ENCODE data around the gene YPEL1. TPM values are rescaled to one million over a fixed set of nuclear protein-coding genes. Genes with fewer than 3 reads are reported as not detected.

Gene YPEL1
- total RNA-seq, 1 experiment from 2014 or later = 3.1 TPM

DNA sequence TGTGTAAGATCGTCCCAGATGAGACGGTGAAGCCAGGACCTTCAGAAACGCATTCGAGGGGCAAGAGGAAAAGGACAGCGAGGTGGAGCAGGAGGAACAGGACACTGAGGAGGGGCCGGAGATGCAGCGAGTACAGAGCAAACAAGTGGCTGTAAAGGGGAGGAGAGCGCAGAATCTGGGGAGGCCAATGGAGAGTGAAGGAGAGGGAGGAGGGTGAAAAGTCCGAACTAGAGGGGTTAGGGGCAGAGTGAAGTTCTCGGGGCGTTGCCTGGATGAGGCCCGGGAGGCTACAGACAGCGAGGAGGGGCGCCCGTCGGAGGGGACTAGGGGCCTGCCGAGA, 78.6 kb downstream of the YPEL1 start:
- peaks cover 4 to 27% of the 10 kb centered on the region in 2 experiments; a peak in 3 of 4 replicates for H3K4me1 ChIP-seq (ENCODE audit: control insufficient read depth in 1 of 2, insufficient read depth in 2 of 2, low read length in 2 of 2)
- CTCF ChIA-PET = no interaction called here

More for the DNA sequence above, 78.6 kb downstream of the YPEL1 start:
- POLR2A ChIA-PET = no interaction called here
- BruUV-seq (replicated peaks) = no TSS peak
- Histone ChIP-seq H3K79me2 (ENCODE audit: insufficient read depth, low read length) (peaks cover 8% of the 10 kb centered on the region; the same call in 1 of the 2 replicates), H2AFZ (ENCODE audit: low read depth, low read length, poor library complexity, severe bottlenecking) (no peak overlapping the region), H4K20me1 (ENCODE audit: insufficient read depth) (no peaks in the 10 kb centered on the region), H3K9me3 (ENCODE audit: control insufficient read depth in 1 of 2, insufficient read depth in 1 of 2, low read depth in 1 of 2, low read length in 2 of 2) (no peaks in the 10 kb centered on the region), H3K4me2 (ENCODE audit: low read length) (peak overlapping the region; percentile 98), H3K27ac (ENCODE audit: low read depth, low read length) (peak overlapping the region; percentile 74), H3K9ac (ENCODE audit: low read length) (peak overlapping the region; percentile 63), H3K27me3 (ENCODE audit: insufficient read depth, low read length) (no peaks in the 10 kb centered on the region), H3K4me3 (replicated peaks in 1 of 2; ENCODE audit: low read depth in 1 of 2, low read length in 2 of 2) (peak overlapping the region; percentile 18 to 70), H3K36me3 (ENCODE audit: control insufficient read depth in 1 of 2, insufficient read depth in 2 of 2, low read length in 2 of 2) (peaks cover 0 to 8% of the 10 kb centered on the region in 2 experiments; a peak in 1 of 4 replicates), H3K9me2 (ENCODE audit: insufficient read depth) (no peaks in the 10 kb centered on the region)
- no peak for DNase-seq (ENCODE audit: low read depth, low spot score)
- TF ChIP-seq POLR2A (IDR thresholded peaks at IDR 0.05; ENCODE audit: borderline replicate concordance, extremely low read depth, insufficient read depth, insufficient read length) (no peak), CBX3 (IDR thresholded peaks at IDR 0.05; ENCODE audit: low read depth) (no peak), RAD21 (IDR thresholded peaks at IDR 0.05; ENCODE audit: low read depth) (no peak), ELF1 (IDR thresholded peaks at IDR 0.05; ENCODE audit: borderline replicate concordance, low read depth) (no peak), EZH2phosphoT487 (IDR thresholded peaks at IDR 0.05; ENCODE audit: borderline replicate concordance) (no peak), ZFX (IDR thresholded peaks at IDR 0.05) (no peak), SIN3A (IDR thresholded peaks at IDR 0.05; ENCODE audit: low read depth) (no peak), JUND (IDR thresholded peaks at IDR 0.05) (no peak), EZH2 (IDR thresholded peaks at IDR 0.05) (no peak), ZNF274 (IDR thresholded peaks at IDR 0.05; ENCODE audit: low read depth, low read length) (no peak), SRF (IDR thresholded peaks at IDR 0.05; ENCODE audit: low read depth) (no peak), FOSL1 (IDR thresholded peaks at IDR 0.05; ENCODE audit: low read depth) (no peak), EGR1 (IDR thresholded peaks at IDR 0.05; ENCODE audit: low read depth) (no peak), CEBPB (IDR thresholded peaks at IDR 0.05; ENCODE audit: low read depth) (no peak)
- TF ChIP-seq, protein P1, sequence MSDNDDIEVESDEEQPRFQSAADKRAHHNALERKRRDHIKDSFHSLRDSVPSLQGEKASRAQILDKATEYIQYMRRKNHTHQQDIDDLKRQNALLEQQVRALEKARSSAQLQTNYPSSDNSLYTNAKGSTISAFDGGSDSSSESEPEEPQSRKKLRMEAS (IDR thresholded peaks at IDR 0.05) = no peak
- TF ChIP-seq, protein P2, sequence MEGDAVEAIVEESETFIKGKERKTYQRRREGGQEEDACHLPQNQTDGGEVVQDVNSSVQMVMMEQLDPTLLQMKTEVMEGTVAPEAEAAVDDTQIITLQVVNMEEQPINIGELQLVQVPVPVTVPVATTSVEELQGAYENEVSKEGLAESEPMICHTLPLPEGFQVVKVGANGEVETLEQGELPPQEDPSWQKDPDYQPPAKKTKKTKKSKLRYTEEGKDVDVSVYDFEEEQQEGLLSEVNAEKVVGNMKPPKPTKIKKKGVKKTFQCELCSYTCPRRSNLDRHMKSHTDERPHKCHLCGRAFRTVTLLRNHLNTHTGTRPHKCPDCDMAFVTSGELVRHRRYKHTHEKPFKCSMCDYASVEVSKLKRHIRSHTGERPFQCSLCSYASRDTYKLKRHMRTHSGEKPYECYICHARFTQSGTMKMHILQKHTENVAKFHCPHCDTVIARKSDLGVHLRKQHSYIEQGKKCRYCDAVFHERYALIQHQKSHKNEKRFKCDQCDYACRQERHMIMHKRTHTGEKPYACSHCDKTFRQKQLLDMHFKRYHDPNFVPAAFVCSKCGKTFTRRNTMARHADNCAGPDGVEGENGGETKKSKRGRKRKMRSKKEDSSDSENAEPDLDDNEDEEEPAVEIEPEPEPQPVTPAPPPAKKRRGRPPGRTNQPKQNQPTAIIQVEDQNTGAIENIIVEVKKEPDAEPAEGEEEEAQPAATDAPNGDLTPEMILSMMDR (IDR thresholded peaks at IDR 0.05 in 2 of 3, conservative IDR thresholded peaks at IDR 0.05 in 1 of 3; ENCODE audit: borderline replicate concordance in 1 of 3, insufficient read depth in 1 of 3, low read depth in 2 of 3, low read length in 2 of 3) = no peak
- RAD21 ChIA-PET (ENCODE audit: low non-redundant PET in 1 of 2, low total read pairs in 2 of 2, uncharacterized antibody in 2 of 2, unreplicated experiment in 2 of 2) = no interaction called here
- peak; percentile 31; the same call in 1 of the 2 replicates for ATAC-seq
- intact Hi-C loops (cut with micrococcal nuclease) = no loop called here
